BJ (cell line): ENCODE data around the gene BEST4. TPM values are rescaled to one million over a fixed set of nuclear protein-coding genes. Genes with fewer than 3 reads are reported as not detected.
A peak's percentile ranks its signal among the peaks of the same experiment; 100 is the strongest.

Experiments
- CTCF ChIA-PET: fragments of 350-600 bp; formaldehyde crosslinking; extraction: SDS; loops from one replicate; lab custom pipeline; 2021; ENCODE audit warnings: antibody characterized with exemption, inconsistent platforms; lab: Yijun Ruan, JAX
- POLR2A ChIA-PET: fragments of 300-600 bp; sonication (Branson Sonifier 250); formaldehyde crosslinking; extraction: SDS; loops from one replicate; lab custom pipeline; 2021; ENCODE audit warnings: antibody characterized with exemption; lab: Charles Lee
- DNase-seq: peaks from one replicate; pipeline ENCODE4 v3.0.0-alpha.2; 2011; ENCODE audit warnings: low read depth
- H3K27me3 ChIP-seq: 2 replicates; pipeline ENCODE4 v1.6.0; 2011; ENCODE audit warnings: low read length; ENCODE audit not compliant: control insufficient read depth, insufficient read depth
- H3K36me3 ChIP-seq: 2 replicates; pipeline ENCODE4 v1.5.1; 2011; ENCODE audit warnings: low read length; ENCODE audit not compliant: control insufficient read depth, insufficient read depth
- H3K4me3 ChIP-seq: 2 replicates; pipeline ENCODE4 v1.5.1; 2011; ENCODE audit warnings: low read depth, mild to moderate bottlenecking, control low read depth, low read length
- CTCF ChIP-seq: IDR thresholded peaks from 2 replicates; pipeline ENCODE4 v1.5.1; 2011; ENCODE audit warnings: low read depth, mild to moderate bottlenecking, control low read depth, inconsistent platforms, low read length, moderate library complexity; ENCODE audit not compliant: insufficient read depth
- polyA plus RNA-seq: library from polyadenylated mRNA; depleted of rRNA; stranded (reverse); fragments of >200 nt; gene quantifications from 2 replicates; pipeline ENCODE4 v1.2.3, GENCODE V29; 2011

The BEST4 gene
- polyA plus RNA-seq, 1 experiment, result 0.16 TPM

GRCh38 chr1:44790968-44791801 is 3.2 kb upstream of the BEST4 start:
- ChIA-PET CTCF (interaction anchor here (0.6 to 4.3 kb wide), 6 partner anchors 8 to 655 kb away, joined by 3 to 21 read pairs (median 6); partner anchors contain the start of genes PLK3, RNU5D-1 and UROD), POLR2A (interaction anchor here (0.7 kb wide), 1 partner anchor 9 kb away, joined by 5 read pairs; no protein-coding TSS in a partner anchor)
- Histone ChIP-seq H3K27me3 (peaks cover 1% of the 10 kb centered on the region; the same call in 1 of the 2 replicates), H3K4me3 (no peak overlapping the region), H3K36me3 (no peaks in the 10 kb centered on the region)
- DNase-seq, result no peak
- TF ChIP-seq CTCF, result no peak

- ChIA-PET CTCF (interaction anchor here (0.8 to 3.2 kb wide), 5 partner anchors 13 to 225 kb away, joined by 3 to 11 read pairs (median 5); partner anchors contain the start of genes BTBD19, PLK3 and UROD), POLR2A (no interaction called here)
- no peak for TF ChIP-seq CTCF
- no peak for DNase-seq
- Histone ChIP-seq H3K36me3 (no peaks in the 10 kb centered on the region), H3K27me3 (peaks cover 1% of the 10 kb centered on the region; the same call in 1 of the 2 replicates), H3K4me3 (no peak overlapping the region)
These were observed 464 bp downstream of the BEST4 start for GRCh38 chr1:44787506-44787905.

GRCh38 chr1:44786841-44787426 is 1.0 kb downstream of the BEST4 start:
- POLR2A ChIA-PET, result interaction anchor here (0.7 kb wide), 1 partner anchor 13 kb away, joined by 12 read pairs; no protein-coding TSS in a partner anchor
- Histone ChIP-seq H3K36me3 (no peaks in the 10 kb centered on the region), H3K27me3 (peaks cover 1% of the 10 kb centered on the region; the same call in 1 of the 2 replicates), H3K4me3 (no peak overlapping the region)
- DNase-seq, result no peak
- CTCF ChIA-PET, result interaction anchor here (0.8 to 3.2 kb wide), 8 partner anchors 9 to 706 kb away, joined by 3 to 11 read pairs (median 4); partner anchors contain the start of genes HECTD3 and PLK3
- TF ChIP-seq CTCF, result no peak

- ChIA-PET POLR2A (interaction anchor here (0.7 kb wide), 1 partner anchor 14 kb away, joined by 12 read pairs; no protein-coding TSS in a partner anchor), CTCF (interaction anchor here (0.9 to 3.4 kb wide), 10 partner anchors 8 to 707 kb away, joined by 3 to 11 read pairs (median 4); partner anchors contain the start of genes HECTD3 and PLK3)
- Histone ChIP-seq H3K36me3 (no peaks in the 10 kb centered on the region; the same call in 1 of the 2 replicates), H3K27me3 (peaks cover 1% of the 10 kb centered on the region; the same call in 1 of the 2 replicates), H3K4me3 (peak overlapping the region; percentile 37)
- DNase-seq, result no peak
- TF ChIP-seq CTCF, result peak; percentile 100
These were observed 1.7 kb downstream of the BEST4 start for GRCh38 chr1:44786138-44786840.
